ENCODE results near the gene PRR5. TPM values are rescaled to one million over a fixed set of nuclear protein-coding genes. Genes with fewer than 3 reads are reported as not detected.

Gene PRR5
- polyA plus RNA-seq, 1 experiment, result 12.9 TPM

DNA sequence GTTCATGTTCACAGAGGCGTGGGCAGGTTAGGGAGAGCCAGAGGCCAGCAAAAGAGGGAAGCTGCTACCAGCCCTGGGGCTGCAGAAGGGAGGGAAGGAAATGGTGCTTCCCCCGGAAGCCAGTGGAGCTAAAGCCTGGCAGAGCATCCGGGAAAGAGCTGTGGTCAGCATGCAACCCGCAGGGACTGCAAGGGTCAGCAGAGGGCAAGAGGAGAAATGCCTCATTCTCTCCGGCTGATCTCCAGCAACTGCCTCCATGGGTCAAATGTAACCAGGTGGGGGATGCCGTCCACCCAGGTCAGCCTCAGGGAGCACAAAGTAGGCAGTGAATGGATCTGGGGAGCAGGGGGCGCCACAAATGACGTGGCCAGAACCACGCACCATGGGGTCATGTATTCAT is 36.9 kb upstream of the PRR5 start:
- no peak for DNase-seq (ENCODE audit: low read depth, low spot score)
- peaks cover 3% of the 10 kb centered on the region; the same call in 1 of the 2 replicates for H3K9me3 ChIP-seq (ENCODE audit: control insufficient read depth, insufficient read depth, low read length)
- no peak overlapping the region for H3K4me3 ChIP-seq (ENCODE audit: low read depth, low read length)
- TF ChIP-seq, protein P1, sequence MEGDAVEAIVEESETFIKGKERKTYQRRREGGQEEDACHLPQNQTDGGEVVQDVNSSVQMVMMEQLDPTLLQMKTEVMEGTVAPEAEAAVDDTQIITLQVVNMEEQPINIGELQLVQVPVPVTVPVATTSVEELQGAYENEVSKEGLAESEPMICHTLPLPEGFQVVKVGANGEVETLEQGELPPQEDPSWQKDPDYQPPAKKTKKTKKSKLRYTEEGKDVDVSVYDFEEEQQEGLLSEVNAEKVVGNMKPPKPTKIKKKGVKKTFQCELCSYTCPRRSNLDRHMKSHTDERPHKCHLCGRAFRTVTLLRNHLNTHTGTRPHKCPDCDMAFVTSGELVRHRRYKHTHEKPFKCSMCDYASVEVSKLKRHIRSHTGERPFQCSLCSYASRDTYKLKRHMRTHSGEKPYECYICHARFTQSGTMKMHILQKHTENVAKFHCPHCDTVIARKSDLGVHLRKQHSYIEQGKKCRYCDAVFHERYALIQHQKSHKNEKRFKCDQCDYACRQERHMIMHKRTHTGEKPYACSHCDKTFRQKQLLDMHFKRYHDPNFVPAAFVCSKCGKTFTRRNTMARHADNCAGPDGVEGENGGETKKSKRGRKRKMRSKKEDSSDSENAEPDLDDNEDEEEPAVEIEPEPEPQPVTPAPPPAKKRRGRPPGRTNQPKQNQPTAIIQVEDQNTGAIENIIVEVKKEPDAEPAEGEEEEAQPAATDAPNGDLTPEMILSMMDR (IDR thresholded peaks at IDR 0.05; ENCODE audit: low read depth, low read length), result no peak
- H3K27me3 ChIP-seq (ENCODE audit: control insufficient read depth, insufficient read depth, low read length), result peaks cover 5% of the 10 kb centered on the region
- CTCF ChIA-PET, result no interaction called here
- no peak overlapping the region for H3K27ac ChIP-seq (ENCODE audit: low read depth, low read length)
- POLR2A ChIA-PET, result interaction anchor here (0.6 kb wide), 1 partner anchor 644 kb away, joined by 9 read pairs; no protein-coding TSS in a partner anchor

DNA sequence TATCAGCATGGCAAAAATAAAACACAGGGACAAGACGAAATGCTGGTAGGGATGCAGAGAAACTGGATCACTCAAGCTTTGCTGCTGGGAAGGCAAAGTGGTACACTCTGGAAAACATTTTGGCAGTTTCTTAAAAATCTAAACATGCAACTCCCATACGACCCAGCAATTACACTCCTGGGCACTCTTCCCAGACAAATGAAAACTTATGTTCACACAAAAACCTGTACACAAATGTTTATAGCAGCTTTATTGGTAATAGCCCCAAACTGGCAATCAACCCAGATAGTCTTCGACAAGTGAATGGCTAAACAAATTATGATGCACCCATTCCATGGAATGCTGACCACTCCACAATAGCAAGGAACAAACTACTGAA is 35.8 kb upstream of the PRR5 start:
- Histone ChIP-seq H3K27ac (ENCODE audit: low read depth, low read length) (no peak overlapping the region), H3K4me3 (ENCODE audit: low read depth, low read length) (no peak overlapping the region), H3K9me3 (ENCODE audit: control insufficient read depth, insufficient read depth, low read length) (0 out of 2 replicates have a peak, but pooled peaks cover 3% of the 10 kb centered on the region), H3K27me3 (ENCODE audit: control insufficient read depth, insufficient read depth, low read length) (peaks cover 3% of the 10 kb centered on the region)
- ChIA-PET CTCF (interaction anchor here (1.8 kb wide), 1 partner anchor 19 kb away, joined by 6 read pairs; no protein-coding TSS in a partner anchor), POLR2A (interaction anchor here (0.8 kb wide), 1 partner anchor 624 kb away, joined by 9 read pairs; no protein-coding TSS in a partner anchor)
- TF ChIP-seq, protein P1 (IDR thresholded peaks at IDR 0.05; ENCODE audit: low read depth, low read length), result no peak
- DNase-seq (ENCODE audit: low read depth, low spot score), result no peak

DNA sequence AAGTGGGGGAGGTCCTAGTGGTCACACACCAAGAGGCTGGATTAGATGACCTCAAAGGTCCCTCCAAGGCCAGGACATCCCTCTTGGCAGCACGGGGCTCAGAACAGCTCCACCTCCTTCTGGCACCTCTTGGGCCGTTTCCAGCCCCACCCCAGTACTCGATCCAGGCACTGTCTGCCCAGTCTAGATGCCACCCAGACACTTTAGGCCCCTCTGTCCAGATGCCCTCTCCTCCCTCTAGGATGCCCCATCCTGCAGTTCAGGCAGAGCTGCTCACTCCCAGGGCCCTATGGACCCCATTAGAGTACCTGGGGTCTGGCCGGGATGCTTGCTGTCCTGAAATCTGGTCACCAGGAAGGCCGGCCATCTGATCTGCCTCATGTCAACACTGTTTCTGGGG is 34.7 kb upstream of the PRR5 start:
- H3K9me3 ChIP-seq (ENCODE audit: control insufficient read depth, insufficient read depth, low read length), result 0 out of 2 replicates have a peak, but pooled peaks cover 3% of the 10 kb centered on the region
- no peak overlapping the region for H3K27ac ChIP-seq (ENCODE audit: low read depth, low read length)
- ChIA-PET POLR2A (no interaction called here), CTCF (interaction anchor here (1.8 kb wide), 1 partner anchor 18 kb away, joined by 6 read pairs; no protein-coding TSS in a partner anchor)
- no peak for DNase-seq (ENCODE audit: low read depth, low spot score)
- TF ChIP-seq, protein P1 (IDR thresholded peaks at IDR 0.05; ENCODE audit: low read depth, low read length), result no peak
- H3K27me3 ChIP-seq (ENCODE audit: control insufficient read depth, insufficient read depth, low read length), result peaks cover 3% of the 10 kb centered on the region
- H3K4me3 ChIP-seq (ENCODE audit: low read depth, low read length), result no peak overlapping the region

DNA sequence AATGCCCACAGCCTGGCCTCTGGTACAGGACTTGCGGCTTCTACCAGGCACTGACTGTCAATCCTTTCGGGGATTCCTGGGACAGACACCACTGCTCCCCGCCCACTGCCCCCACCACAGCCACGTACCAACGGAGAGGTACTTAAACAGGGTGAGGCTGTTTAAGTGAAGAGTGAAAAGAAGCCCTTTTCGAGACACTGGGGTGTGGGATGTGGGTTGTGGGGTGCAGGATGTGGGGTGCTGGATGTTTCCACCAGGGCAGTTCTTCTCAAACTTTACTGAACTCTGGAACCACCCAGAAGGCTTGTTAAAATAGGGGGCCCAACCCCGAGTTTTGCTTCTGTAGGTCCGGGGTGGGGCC is 34.2 kb upstream of the PRR5 start:
- H3K9me3 ChIP-seq (ENCODE audit: control insufficient read depth, insufficient read depth, low read length), result no peaks in the 10 kb centered on the region
- ChIA-PET POLR2A (no interaction called here), CTCF (interaction anchor here (1.2 kb wide), 1 partner anchor 16 kb away, joined by 4 read pairs; no protein-coding TSS in a partner anchor)
- no peak for DNase-seq (ENCODE audit: low read depth, low spot score)
- TF ChIP-seq, protein P1 (IDR thresholded peaks at IDR 0.05; ENCODE audit: low read depth, low read length), result no peak
- peak overlapping the region; percentile 68 for H3K4me3 ChIP-seq (ENCODE audit: low read depth, low read length)
- peaks cover 3% of the 10 kb centered on the region for H3K27me3 ChIP-seq (ENCODE audit: control insufficient read depth, insufficient read depth, low read length)
- H3K27ac ChIP-seq (ENCODE audit: low read depth, low read length), result no peak overlapping the region

DNA sequence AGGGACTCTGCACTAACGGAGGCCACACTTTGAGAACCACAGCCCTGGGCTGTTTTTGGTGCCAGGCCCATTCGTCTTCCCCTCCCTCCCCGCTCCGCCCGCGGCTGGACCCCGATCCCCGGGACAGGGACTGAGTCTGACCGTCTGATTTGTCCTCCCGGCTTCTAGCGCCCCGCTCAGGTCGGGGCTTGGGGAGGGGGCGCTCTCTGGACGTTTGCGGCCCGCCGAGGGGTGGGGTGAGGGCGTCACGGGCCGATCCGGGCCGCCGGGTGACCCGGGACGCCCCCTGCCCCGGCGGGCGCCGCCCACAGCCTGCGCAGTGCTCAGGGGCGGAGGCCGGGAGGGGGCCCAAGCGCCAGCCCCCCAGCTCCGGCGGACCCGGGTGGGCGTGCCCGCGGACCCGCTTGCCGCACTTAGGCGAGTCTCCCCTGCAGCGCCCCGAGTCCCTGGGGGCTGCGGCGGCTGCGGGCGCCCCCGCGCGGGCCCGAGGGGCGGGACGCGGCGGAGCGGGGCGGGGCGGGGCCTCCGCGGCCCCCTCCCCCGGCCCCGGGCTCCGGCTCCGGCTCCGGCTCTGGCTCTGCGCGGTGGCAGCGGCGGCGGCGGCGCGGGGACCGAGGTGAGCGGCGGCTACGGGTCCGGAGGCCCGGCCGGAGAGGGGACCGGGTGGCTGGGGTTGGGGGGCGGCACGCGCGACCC is 33.7 kb upstream of the PRR5 start:
- TF ChIP-seq, protein P1 (IDR thresholded peaks at IDR 0.05; ENCODE audit: low read depth, low read length), result no peak
- Histone ChIP-seq H3K4me3 (ENCODE audit: low read depth, low read length) (peak overlapping the region; percentile 68), H3K9me3 (ENCODE audit: control insufficient read depth, insufficient read depth, low read length) (no peaks in the 10 kb centered on the region), H3K27ac (ENCODE audit: low read depth, low read length) (no peak overlapping the region), H3K27me3 (ENCODE audit: control insufficient read depth, insufficient read depth, low read length) (peaks cover 3% of the 10 kb centered on the region)
- ChIA-PET CTCF (interaction anchor here (1.2 to 1.9 kb wide), 3 partner anchors 15 to 675 kb away, joined by 3 to 6 read pairs (median 4); no protein-coding TSS in a partner anchor), POLR2A (no interaction called here)
- no peak for DNase-seq (ENCODE audit: low read depth, low spot score)

All from AG04450 (cell line).